GM10266 (cell line): ENCODE data around the gene ELAVL4.

Source experiments
- DNase-seq: peaks from one replicate; pipeline ENCODE4 v3.0.0; 2012; ENCODE audit errors: extremely low spot score
- CTCF ChIP-seq: IDR thresholded peaks from 2 replicates; pipeline ENCODE4 v1.5.1; 2012; ENCODE audit warnings: mild to moderate bottlenecking, low read depth; ENCODE audit not compliant: control insufficient read depth, insufficient read depth; ENCODE audit errors: missing control alignments

The ELAVL4 gene

GRCh38 chr1:50091068-50091467, 17.7 kb upstream of the ELAVL4 start:
- DNase-seq: no peak
- no peak for TF ChIP-seq CTCF

DNA sequence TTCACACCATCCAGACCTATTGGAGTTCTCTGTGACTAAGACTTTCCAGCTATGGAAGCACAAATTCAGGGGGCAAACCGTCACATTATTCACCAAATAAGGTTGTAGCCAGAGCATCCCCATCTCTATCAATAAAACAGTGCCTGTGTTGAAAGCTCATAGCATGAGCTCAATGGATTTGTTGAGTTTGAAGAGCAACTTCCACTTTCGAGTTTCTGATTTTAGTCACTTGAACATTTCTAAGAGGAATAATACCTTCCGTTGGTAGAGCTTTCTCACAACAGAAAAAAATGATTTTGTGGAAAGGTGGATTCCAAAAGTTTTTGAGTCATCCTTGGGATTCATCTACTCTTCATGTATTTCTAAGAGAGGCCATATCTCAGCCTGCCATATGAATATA, 13.0 kb upstream of the ELAVL4 start:
- no peak for TF ChIP-seq CTCF
- no peak for DNase-seq

- DNase-seq: no peak
- no peak for TF ChIP-seq CTCF
Observed at GRCh38 chr1:50097021-50097679, 11.6 kb upstream of the ELAVL4 start.

- no peak for TF ChIP-seq CTCF
- no peak for DNase-seq
Observed at GRCh38 chr1:50097791-50098190, 10.9 kb upstream of the ELAVL4 start.

- no peak for TF ChIP-seq CTCF
- no peak for DNase-seq
Observed at GRCh38 chr1:50098591-50099021, 10.1 kb upstream of the ELAVL4 start.

DNA sequence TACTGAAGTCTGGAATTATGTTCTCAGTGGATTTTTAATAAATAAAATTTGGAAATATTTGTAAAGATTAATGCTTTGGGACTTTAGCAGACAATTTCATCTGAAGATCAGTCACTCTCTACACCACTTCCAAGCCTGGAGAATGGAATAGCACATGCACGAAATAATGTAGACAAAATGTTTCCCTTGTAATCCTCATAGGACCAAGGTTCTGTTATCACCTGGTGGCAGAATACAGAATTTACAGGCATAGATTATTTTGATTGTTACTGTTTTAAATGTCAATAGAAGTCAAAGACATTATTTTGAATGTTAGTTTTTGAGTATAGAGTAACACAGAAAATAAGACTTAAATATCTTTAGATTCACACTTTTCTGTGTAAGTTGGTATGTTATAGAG, 9.1 kb upstream of the ELAVL4 start:
- no peak for TF ChIP-seq CTCF
- DNase-seq: no peak

- no peak for DNase-seq
- TF ChIP-seq CTCF: no peak
Observed at GRCh38 chr1:50103615-50104081, 5.1 kb upstream of the ELAVL4 start.
